Activated CD4-positive, alpha-beta T cell treated with anti-CD3 and anti-CD28 coated beads, Interleukin-2, amount 50 U/mL, for 4 hours (primary cell): Measurements from ENCODE around the gene PSD2.
"Not testable (repeated sequence)": the region's sequence is repeated elsewhere in the genome, so short reads cannot be mapped to it uniquely, and the experiment has no call there.

Source experiments
- DNase-seq, 2 experiments: peaks; one replicate each; pipeline ENCODE4 v3.0.0-alpha.2; 2020

Gene PSD2

GRCh38 chr5:139792655-139793054, 3.0 kb upstream of the PSD2 start:
- DNase-seq: not testable (repeated sequence)

GRCh38 chr5:139794067-139794846, 1.4 kb upstream of the PSD2 start:
- DNase-seq: no peak

GRCh38 chr5:139796061-139796806, 626 bp downstream of the PSD2 start:
- no peak for DNase-seq

GRCh38 chr5:139797335-139797734, 1.7 kb downstream of the PSD2 start:
- DNase-seq: no peak

- DNase-seq: no peak
Observed at GRCh38 chr5:139797856-139798510, 2.4 kb downstream of the PSD2 start.

GRCh38 chr5:139798883-139799282, 3.3 kb downstream of the PSD2 start:
- no peak for DNase-seq

GRCh38 chr5:139799359-139799758, 3.8 kb downstream of the PSD2 start:
- DNase-seq: no peak

- no peak for DNase-seq
Observed at GRCh38 chr5:139803978-139804377, 8.4 kb downstream of the PSD2 start.

GRCh38 chr5:139804800-139805397, 9.3 kb downstream of the PSD2 start:
- no peak for DNase-seq

GRCh38 chr5:139805545-139805944, 9.9 kb downstream of the PSD2 start:
- no peak for DNase-seq

- no peak for DNase-seq
Observed at GRCh38 chr5:139806111-139806510, 10.5 kb downstream of the PSD2 start.

- no peak for DNase-seq
Observed at GRCh38 chr5:139806726-139807646, 11.4 kb downstream of the PSD2 start.

GRCh38 chr5:139807647-139808030, 12.0 kb downstream of the PSD2 start:
- DNase-seq: no peak

GRCh38 chr5:139808481-139809330, 13.1 kb downstream of the PSD2 start:
- DNase-seq: no peak

- no peak for DNase-seq
Observed at GRCh38 chr5:139809331-139809810, 13.8 kb downstream of the PSD2 start.

- DNase-seq: no peak
Observed at GRCh38 chr5:139810341-139811273, 15.0 kb downstream of the PSD2 start.

- DNase-seq: no peak
Observed at GRCh38 chr5:139811274-139811607, 15.6 kb downstream of the PSD2 start.

GRCh38 chr5:139812323-139812722, 16.7 kb downstream of the PSD2 start:
- no peak for DNase-seq

GRCh38 chr5:139812836-139813805, 17.5 kb downstream of the PSD2 start:
- DNase-seq: no peak
